Embryonic facial prominence (tissue), 1 donor: ENCODE results near the gene SPAG17.
A peak's percentile ranks its signal among the peaks of the same experiment; 100 is the strongest.
"Not testable (repeated sequence)": the region's sequence is repeated elsewhere in the genome, so short reads cannot be mapped to it uniquely, and the experiment has no call there.

Source experiments
- DNase-seq: peaks from one replicate; pipeline ENCODE4 v3.0.0-alpha.2; 2016; ENCODE audit errors: extremely low spot score

The SPAG17 gene

GRCh38 chr1:117976381-117976780 is 208.6 kb downstream of the SPAG17 start:
- DNase-seq = no peak

GRCh38 chr1:117971777-117972176 is 213.3 kb downstream of the SPAG17 start:
- no peak for DNase-seq

GRCh38 chr1:117970252-117970651 is 214.8 kb downstream of the SPAG17 start:
- no peak for DNase-seq

GRCh38 chr1:117967881-117968280 is 217.1 kb downstream of the SPAG17 start:
- DNase-seq = peak; percentile 55

- peak; percentile 42 for DNase-seq
Measured at GRCh38 chr1:117967477-117967876, 217.6 kb downstream of the SPAG17 start.

GRCh38 chr1:117964290-117965038 is 220.6 kb downstream of the SPAG17 start:
- DNase-seq = no peak

- DNase-seq = peak; percentile 6
Measured at GRCh38 chr1:117959364-117959763, 225.7 kb downstream of the SPAG17 start.

- no peak for DNase-seq
Measured at GRCh38 chr1:117952386-117952785, 232.6 kb downstream of the SPAG17 start.

- DNase-seq = no peak
Measured at GRCh38 chr1:117942293-117942692, 242.7 kb downstream of the SPAG17 start.

- DNase-seq = no peak
Measured at GRCh38 chr1:117933769-117934168, 251.3 kb downstream of the SPAG17 start.

GRCh38 chr1:117932576-117932975 is 252.5 kb downstream of the SPAG17 start:
- no peak for DNase-seq

GRCh38 chr1:117930484-117930883 is 254.5 kb downstream of the SPAG17 start:
- no peak for DNase-seq

- no peak for DNase-seq
Measured at GRCh38 chr1:117930173-117930447, 254.9 kb downstream of the SPAG17 start.

GRCh38 chr1:117929343-117930172 is 255.5 kb downstream of the SPAG17 start, which contains the start of the genes GDAP2 and WDR3:
Gene GDAP2 (minus strand): TSS chr1:117929621. CDS start chr1:117920357, 9,264 bp downstream.
Gene WDR3 (plus strand): TSS chr1:117929739. CDS start chr1:117933320, 3,581 bp downstream.
- peak; percentile 95 for DNase-seq

GRCh38 chr1:117928881-117929342 is 256.1 kb downstream of the SPAG17 start:
- no peak for DNase-seq

- DNase-seq = no peak
Measured at GRCh38 chr1:117925981-117926380, 259.0 kb downstream of the SPAG17 start.

- not testable (repeated sequence) for DNase-seq
Measured at GRCh38 chr1:117922717-117923116, 262.3 kb downstream of the SPAG17 start.

- DNase-seq = no peak
Measured at GRCh38 chr1:117921991-117922390, 263.0 kb downstream of the SPAG17 start.

- no peak for DNase-seq
Measured at GRCh38 chr1:117919376-117919775, 265.7 kb downstream of the SPAG17 start.

GRCh38 chr1:117911051-117911450 is 274.0 kb downstream of the SPAG17 start:
- no peak for DNase-seq

- no peak for DNase-seq
Measured at GRCh38 chr1:117905019-117905418, 280.0 kb downstream of the SPAG17 start.

- no peak for DNase-seq
Measured at GRCh38 chr1:117904485-117904884, 280.5 kb downstream of the SPAG17 start.
